H9 (cell line): ENCODE measurements around the gene PMEPA1. TPM values are rescaled to one million over a fixed set of nuclear protein-coding genes. Genes with fewer than 3 reads are reported as not detected.

Experiments used
- DNase-seq: peaks from one replicate; pipeline ENCODE4 v3.0.0-alpha.2; 2017
- H2AFZ ChIP-seq: one replicate; pipeline ENCODE4 v1.6.1; 2013; ENCODE audit warnings: mild to moderate bottlenecking, low read length, control low read depth, moderate library complexity
- H2AK5ac ChIP-seq: 2 replicates; pipeline ENCODE4 v1.6.1; 2013; ENCODE audit warnings: low read length, control low read depth, mixed read lengths; ENCODE audit not compliant: insufficient read length
- H2BK120ac ChIP-seq: one replicate; pipeline ENCODE4 v1.6.1; 2013; ENCODE audit warnings: low read depth, mild to moderate bottlenecking, low read length, control low read depth, inconsistent platforms; ENCODE audit not compliant: poor library complexity, severe bottlenecking
- H2BK12ac ChIP-seq: 2 replicates; pipeline ENCODE4 v1.6.1; 2013; ENCODE audit warnings: low read length, control low read depth, mixed read lengths, low read depth; ENCODE audit not compliant: insufficient read length
- H2BK15ac ChIP-seq: 2 replicates; pipeline ENCODE4 v1.6.1; 2013; ENCODE audit warnings: low read depth, low read length, control low read depth
- H2BK20ac ChIP-seq: one replicate; pipeline ENCODE4 v1.6.1; 2013; ENCODE audit warnings: low read depth, mild to moderate bottlenecking, low read length, control low read depth, inconsistent platforms; ENCODE audit not compliant: poor library complexity, severe bottlenecking
- H2BK5ac ChIP-seq: 2 replicates; pipeline ENCODE4 v1.6.1; 2013; ENCODE audit warnings: low read length, control low read depth, mixed read lengths; ENCODE audit not compliant: insufficient read length
- H3K14ac ChIP-seq: 2 replicates; pipeline ENCODE4 v1.6.1; 2013; ENCODE audit warnings: low read length, control low read depth; ENCODE audit not compliant: insufficient read depth
- H3K18ac ChIP-seq: 2 replicates; pipeline ENCODE4 v1.6.1; 2013; ENCODE audit warnings: low read depth, mild to moderate bottlenecking, mixed read lengths, low read length, control low read depth; ENCODE audit not compliant: insufficient read length
- H3K23ac ChIP-seq: 2 replicates; pipeline ENCODE4 v1.6.1; 2013; ENCODE audit warnings: low read length, control low read depth, mixed read lengths, low read depth; ENCODE audit not compliant: insufficient read length
- H3K23me2 ChIP-seq: 2 replicates; pipeline ENCODE4 v1.6.1; 2013; ENCODE audit warnings: low read depth, mild to moderate bottlenecking, mixed read lengths, low read length, control low read depth; ENCODE audit not compliant: insufficient read length, poor library complexity, severe bottlenecking
- H3K27ac ChIP-seq: 2 replicates; pipeline ENCODE4 v1.5.1; 2013; ENCODE audit warnings: low read length, control low read depth, mixed read lengths, low read depth; ENCODE audit not compliant: insufficient read length
- H3K27me3 ChIP-seq: 2 replicates; pipeline ENCODE4 v1.6.1; 2013; ENCODE audit warnings: low read length, control low read depth, inconsistent platforms; ENCODE audit not compliant: insufficient read depth
- H3K4ac ChIP-seq: 2 replicates; pipeline ENCODE4 v1.6.1; 2013; ENCODE audit warnings: low read depth, mild to moderate bottlenecking, control low read depth, inconsistent platforms, low read length, moderate library complexity
- H3K4me1 ChIP-seq: 2 replicates; pipeline ENCODE4 v1.6.1; 2013; ENCODE audit warnings: low read length, control low read depth, inconsistent platforms; ENCODE audit not compliant: insufficient read depth
- H3K4me2 ChIP-seq: 2 replicates; pipeline ENCODE4 v1.6.1; 2013; ENCODE audit warnings: low read length, control low read depth, mixed read lengths; ENCODE audit not compliant: insufficient read length, insufficient read depth
- H3K56ac ChIP-seq: 2 replicates; pipeline ENCODE4 v1.6.1; 2013; ENCODE audit warnings: low read depth, mild to moderate bottlenecking, mixed read lengths, low read length, control low read depth; ENCODE audit not compliant: insufficient read length
- H3K79me1 ChIP-seq: 2 replicates; pipeline ENCODE4 v1.6.1; 2013; ENCODE audit warnings: low read depth, mild to moderate bottlenecking, moderate library complexity, low read length, control low read depth, inconsistent platforms; ENCODE audit not compliant: insufficient read depth, poor library complexity, severe bottlenecking
- H3K79me2 ChIP-seq: 2 replicates; pipeline ENCODE4 v1.6.1; 2013; ENCODE audit warnings: low read length, control low read depth, inconsistent platforms; ENCODE audit not compliant: insufficient read depth
- H3K9ac ChIP-seq: 2 replicates; pipeline ENCODE4 v1.6.1; 2013; ENCODE audit warnings: low read length, control low read depth, mixed read lengths; ENCODE audit not compliant: insufficient read length; ENCODE audit errors: extremely low read depth
- H3K9me3 ChIP-seq: one replicate; pipeline ENCODE4 v1.6.1; 2013; ENCODE audit warnings: low read depth, low read length, inconsistent platforms; ENCODE audit not compliant: control insufficient read depth
- H3T11ph ChIP-seq: one replicate; pipeline ENCODE4 v1.6.1; 2013; ENCODE audit warnings: mild to moderate bottlenecking, low read length, control low read depth, inconsistent platforms
- H4K20me1 ChIP-seq: one replicate; pipeline ENCODE4 v1.6.1; 2013; ENCODE audit not compliant: control insufficient read depth, insufficient read length, insufficient read depth
- H4K5ac ChIP-seq: 2 replicates; pipeline ENCODE4 v1.6.1; 2013; ENCODE audit warnings: low read depth, mild to moderate bottlenecking, mixed read lengths, low read length, control low read depth; ENCODE audit not compliant: insufficient read length
- H4K8ac ChIP-seq: replicated peaks from 2 replicates; pipeline ENCODE4 v1.6.1; 2013; ENCODE audit warnings: low read length, control low read depth, mixed read lengths, low read depth; ENCODE audit not compliant: insufficient read length
- H4K91ac ChIP-seq: 2 replicates; pipeline ENCODE4 v1.6.1; 2013; ENCODE audit warnings: low read depth, mild to moderate bottlenecking, moderate library complexity, mixed read lengths, low read length, control low read depth; ENCODE audit not compliant: insufficient read length
- H3K27ac Mint-ChIP-seq, 3 experiments: 2 replicates in 2 of 3; 3 replicates in 1 of 3; pipeline ENCODE4 v1.8.0; 2020 to 2021; ENCODE audit warnings: mixed read lengths in 3 of 3, mild to moderate bottlenecking in 1 of 3, moderate library complexity in 1 of 3
- H3K27me3 Mint-ChIP-seq: 2 replicates; pipeline ENCODE4 v1.8.0; 2021; ENCODE audit warnings: low read depth, mild to moderate bottlenecking, moderate library complexity, mixed read lengths
- H3K36me3 Mint-ChIP-seq, 3 experiments: 2 replicates in 2 of 3; 3 replicates in 1 of 3; pipeline ENCODE4 v1.8.0; 2020 to 2021; ENCODE audit warnings: low read depth in 3 of 3, mixed read lengths in 3 of 3; ENCODE audit not compliant: insufficient read depth in 1 of 3
- H3K4me1 Mint-ChIP-seq, 2 experiments: 2 replicates each; pipeline ENCODE4 v1.8.0; 2020; ENCODE audit warnings: mixed read lengths in 2 of 2
- H3K4me3 Mint-ChIP-seq, 2 experiments: 2 replicates in 1 of 2; 3 replicates in 1 of 2; pipeline ENCODE4 v1.8.0; 2020 to 2021; ENCODE audit warnings: mild to moderate bottlenecking in 2 of 2, mixed read lengths in 2 of 2, moderate library complexity in 1 of 2
- H3K9me3 Mint-ChIP-seq, 2 experiments: 2 replicates in 1 of 2; 3 replicates in 1 of 2; pipeline ENCODE4 v1.8.0; 2020; ENCODE audit warnings: mild to moderate bottlenecking in 2 of 2, mixed read lengths in 2 of 2, moderate library complexity in 1 of 2
- WGBS: extraction: QIAGEN DNeasy Blood & Tissue Kit; methylation state at CpG from one replicate; pipeline ENCODE4 v1.1.7; 2013; ENCODE audit warnings: missing lambda C conversion rate, low lambda C conversion rate, mixed read lengths; ENCODE audit not compliant: insufficient read length; ENCODE audit errors: extremely low coverage; 5-methylcytosine and 5-hydroxymethylcytosine counted together
- total RNA-seq: library from RNA; stranded (reverse); gene quantifications from 2 replicates; pipeline ENCODE4 v1.2.1, GENCODE V29; 2021
- TF ChIP-seq, protein P1 (sequence below): fragments of 200-600 bp; sonication (generic); conservative IDR thresholded peaks from 3 replicates; pipeline ENCODE4 v1.8.0; 2021; ENCODE audit warnings: antibody characterized with exemption, mild to moderate bottlenecking

PMEPA1 gene
- total RNA-seq, 1 experiment from 2014 or later = 34.6 TPM

DNA sequence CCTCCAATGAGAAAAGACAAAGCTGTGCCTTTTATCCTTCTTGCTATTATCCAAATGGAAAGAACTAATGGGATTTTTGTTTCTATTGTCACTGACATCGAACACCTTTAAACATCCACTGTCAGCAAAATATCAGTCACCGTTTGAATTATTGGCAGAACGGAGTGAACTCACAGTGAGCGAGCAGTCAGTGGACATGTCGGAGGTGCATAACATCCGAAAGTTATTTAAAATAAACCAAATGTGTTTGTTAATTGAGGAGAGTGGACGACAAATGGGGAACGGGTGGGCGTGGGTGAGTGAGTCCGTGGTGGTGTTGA, 38.8 kb downstream of the PMEPA1 start:
- Histone ChIP-seq H3K4ac (no peak overlapping the region), H3K56ac (no peak overlapping the region), H2BK15ac (no peak overlapping the region), H2BK20ac (no peak overlapping the region), H2AFZ (no peak overlapping the region), H2AK5ac (no peak overlapping the region), H2BK5ac (no peak overlapping the region), H3K27ac (no peak overlapping the region), H3K18ac (no peak overlapping the region), H4K8ac (no peak overlapping the region), H4K20me1 (no peaks in the 10 kb centered on the region), H3K79me2 (peaks cover 29% of the 10 kb centered on the region; the same call in 1 of the 2 replicates), H4K91ac (no peak overlapping the region), H3K79me1 (peaks cover 4% of the 10 kb centered on the region), H4K5ac (no peak overlapping the region), H3K9me3 (no peaks in the 10 kb centered on the region), H3K23me2 (no peaks in the 10 kb centered on the region), H2BK120ac (no peak overlapping the region), H3K23ac (no peak overlapping the region), H3T11ph (no peak overlapping the region), H2BK12ac (no peak overlapping the region), H3K4me1 (no peaks in the 10 kb centered on the region; the same call in 1 of the 2 replicates), H3K27me3 (no peaks in the 10 kb centered on the region), H3K9ac (no peak overlapping the region), H3K14ac (no peak overlapping the region), H3K4me2 (no peak overlapping the region)
- peaks cover 0 to 13% (median 0%) of the 10 kb centered on the region in 3 experiments; a peak in 3 of 7 replicates for H3K36me3 Mint-ChIP-seq
- no peaks in the 10 kb centered on the region for H3K27me3 Mint-ChIP-seq
- 100% methylated on average over 2 of the region's 10 CpGs for WGBS
- TF ChIP-seq, protein P1, sequence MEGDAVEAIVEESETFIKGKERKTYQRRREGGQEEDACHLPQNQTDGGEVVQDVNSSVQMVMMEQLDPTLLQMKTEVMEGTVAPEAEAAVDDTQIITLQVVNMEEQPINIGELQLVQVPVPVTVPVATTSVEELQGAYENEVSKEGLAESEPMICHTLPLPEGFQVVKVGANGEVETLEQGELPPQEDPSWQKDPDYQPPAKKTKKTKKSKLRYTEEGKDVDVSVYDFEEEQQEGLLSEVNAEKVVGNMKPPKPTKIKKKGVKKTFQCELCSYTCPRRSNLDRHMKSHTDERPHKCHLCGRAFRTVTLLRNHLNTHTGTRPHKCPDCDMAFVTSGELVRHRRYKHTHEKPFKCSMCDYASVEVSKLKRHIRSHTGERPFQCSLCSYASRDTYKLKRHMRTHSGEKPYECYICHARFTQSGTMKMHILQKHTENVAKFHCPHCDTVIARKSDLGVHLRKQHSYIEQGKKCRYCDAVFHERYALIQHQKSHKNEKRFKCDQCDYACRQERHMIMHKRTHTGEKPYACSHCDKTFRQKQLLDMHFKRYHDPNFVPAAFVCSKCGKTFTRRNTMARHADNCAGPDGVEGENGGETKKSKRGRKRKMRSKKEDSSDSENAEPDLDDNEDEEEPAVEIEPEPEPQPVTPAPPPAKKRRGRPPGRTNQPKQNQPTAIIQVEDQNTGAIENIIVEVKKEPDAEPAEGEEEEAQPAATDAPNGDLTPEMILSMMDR = no peak
- no peak for DNase-seq
- H3K4me1 Mint-ChIP-seq = peaks cover 50 to 61% of the 10 kb centered on the region in 2 experiments
- no peaks in the 10 kb centered on the region for H3K9me3 Mint-ChIP-seq
- H3K4me3 Mint-ChIP-seq = no peak overlapping the region
- H3K27ac Mint-ChIP-seq = no peak overlapping the region
